Endodermal cell (in vitro differentiated cells): ENCODE results near the gene DOCK2. TPM values are rescaled to one million over a fixed set of nuclear protein-coding genes. Genes with fewer than 3 reads are reported as not detected.

Experiments
- DNase-seq: peaks from one replicate; pipeline ENCODE4 v3.0.0-alpha.2; 2017
- H3K27ac ChIP-seq: 2 replicates; pipeline ENCODE4 v1.5.1; 2013; ENCODE audit warnings: mild to moderate bottlenecking, low read depth, low read length, moderate library complexity
- H3K27me3 ChIP-seq: 2 replicates; pipeline ENCODE4 v1.6.1; 2013; ENCODE audit warnings: mild to moderate bottlenecking, low read length, moderate library complexity; ENCODE audit not compliant: insufficient read depth, control insufficient read depth, poor library complexity, severe bottlenecking
- H3K36me3 ChIP-seq: 2 replicates; pipeline ENCODE4 v1.7.0; 2013; ENCODE audit warnings: mild to moderate bottlenecking, low read length, moderate library complexity; ENCODE audit not compliant: control insufficient read depth, insufficient read depth
- H3K4me1 ChIP-seq: one replicate; pipeline ENCODE4 v1.7.0; 2013; ENCODE audit warnings: low read length; ENCODE audit not compliant: control insufficient read depth, insufficient read depth
- H3K4me3 ChIP-seq: 2 replicates; pipeline ENCODE4 v1.5.1; 2013; ENCODE audit warnings: mild to moderate bottlenecking, low read length, moderate library complexity
- H3K9ac ChIP-seq: 2 replicates; pipeline ENCODE4 v1.6.1; 2013; ENCODE audit warnings: mild to moderate bottlenecking, low read length, moderate library complexity; ENCODE audit not compliant: poor library complexity, severe bottlenecking; ENCODE audit errors: extremely low read depth
- H3K9me3 ChIP-seq: 2 replicates; pipeline ENCODE4 v1.6.1; 2013; ENCODE audit warnings: mild to moderate bottlenecking, low read length, moderate library complexity; ENCODE audit not compliant: control insufficient read depth
- H3K27ac Mint-ChIP-seq: 2 replicates; pipeline ENCODE4 v1.8.0; 2020; ENCODE audit warnings: mixed read lengths
- H3K27me3 Mint-ChIP-seq: 2 replicates; pipeline ENCODE4 v1.8.0; 2021; ENCODE audit warnings: mild to moderate bottlenecking, mixed read lengths; ENCODE audit not compliant: insufficient read depth
- H3K36me3 Mint-ChIP-seq: 2 replicates; pipeline ENCODE4 v1.8.0; 2020; ENCODE audit warnings: low read depth, mixed read lengths
- H3K4me1 Mint-ChIP-seq: 2 replicates; pipeline ENCODE4 v1.8.0; 2020; ENCODE audit warnings: mixed read lengths
- H3K4me3 Mint-ChIP-seq: 2 replicates; pipeline ENCODE4 v1.8.0; 2020; ENCODE audit warnings: mild to moderate bottlenecking, moderate library complexity, mixed read lengths
- H3K9me3 Mint-ChIP-seq: 2 replicates; pipeline ENCODE4 v1.8.0; 2020; ENCODE audit warnings: mild to moderate bottlenecking, mixed read lengths
- CTCF ChIP-seq: fragments of 200-600 bp; sonication (generic); conservative IDR thresholded peaks from 2 replicates; pipeline ENCODE4 v1.5.0; 2021; ENCODE audit warnings: antibody characterized with exemption, mild to moderate bottlenecking
- WGBS, 2 experiments: methylation state at CpG; one replicate each; pipeline versions ENCODE4 v1.1.5 to v1.1.7; 2013; ENCODE audit warnings: missing lambda C conversion rate in 2 of 2, mixed read lengths in 1 of 2; ENCODE audit not compliant: insufficient coverage in 1 of 2, insufficient read length in 1 of 2; 5-methylcytosine and 5-hydroxymethylcytosine counted together
- total RNA-seq, 2 donors: library from RNA; stranded (reverse); fragmentation: NEBNext Ultra II Directional in 1 of 2; extraction: Animal tissue kit (Norgen Biotek cat#: 25700) in 1 of 2; gene quantifications; 2 replicates in 1 of 2; 3 replicates in 1 of 2; pipeline ENCODE4 v1.2.1, GENCODE V29; 2021

The DOCK2 gene
- total RNA-seq, 2 donors from 2014 or later = 2.6 to 3.9 TPM

GRCh38 chr5:169767938-169768337 lies 130.9 kb downstream of the DOCK2 start:
- Mint-ChIP-seq H3K36me3 (no peaks in the 10 kb centered on the region), H3K9me3 (no peaks in the 10 kb centered on the region), H3K4me1 (peaks cover 18% of the 10 kb centered on the region), H3K27ac (no peak overlapping the region), H3K27me3 (no peaks in the 10 kb centered on the region), H3K4me3 (no peak overlapping the region)
- 88 to 92% methylated on average over 2 to 6 of the region's 6 CpGs for WGBS, 2 experiments
- no peak for TF ChIP-seq CTCF
- no peaks in the 10 kb centered on the region for H3K4me1 ChIP-seq
- H3K27me3 ChIP-seq = no peaks in the 10 kb centered on the region
- H3K9me3 ChIP-seq = no peaks in the 10 kb centered on the region
- no peak overlapping the region for H3K9ac ChIP-seq
- no peak overlapping the region for H3K27ac ChIP-seq
- H3K4me3 ChIP-seq = no peak overlapping the region
- H3K36me3 ChIP-seq = no peaks in the 10 kb centered on the region
- peak; percentile 71 for DNase-seq

- Mint-ChIP-seq H3K4me3 (no peak overlapping the region), H3K9me3 (no peaks in the 10 kb centered on the region), H3K36me3 (no peaks in the 10 kb centered on the region), H3K27me3 (no peaks in the 10 kb centered on the region), H3K4me1 (peaks cover 18% of the 10 kb centered on the region), H3K27ac (peak overlapping the region; percentile 12)
- 80 to 86% methylated on average over 1 of the region's 1 CpG for WGBS, 2 experiments
- Histone ChIP-seq H3K9ac (no peak overlapping the region), H3K36me3 (no peaks in the 10 kb centered on the region), H3K4me3 (no peak overlapping the region), H3K27ac (no peak overlapping the region), H3K4me1 (no peaks in the 10 kb centered on the region), H3K9me3 (no peaks in the 10 kb centered on the region), H3K27me3 (no peaks in the 10 kb centered on the region)
- no peak for TF ChIP-seq CTCF
- peak; percentile 68 for DNase-seq
These were observed 131.3 kb downstream of the DOCK2 start for GRCh38 chr5:169768416-169768815.

GRCh38 chr5:169770109-169770508 lies 133.0 kb downstream of the DOCK2 start:
- Mint-ChIP-seq H3K36me3 (no peaks in the 10 kb centered on the region), H3K4me1 (peaks cover 18% of the 10 kb centered on the region), H3K27me3 (peaks cover 2% of the 10 kb centered on the region), H3K9me3 (no peaks in the 10 kb centered on the region), H3K27ac (no peak overlapping the region), H3K4me3 (no peak overlapping the region)
- TF ChIP-seq CTCF = no peak
- no peak for DNase-seq
- Histone ChIP-seq H3K27ac (no peak overlapping the region), H3K9ac (no peak overlapping the region), H3K27me3 (no peaks in the 10 kb centered on the region), H3K9me3 (no peaks in the 10 kb centered on the region), H3K4me1 (no peaks in the 10 kb centered on the region), H3K36me3 (no peaks in the 10 kb centered on the region), H3K4me3 (no peak overlapping the region)
- WGBS, 2 experiments = 94% methylated on average over 1 of the region's 1 CpG; no CpG with 5 or more reads in 1 of the 2 experiments
